NK-92 treated with Interleukin-12 subunit alpha and Interleukin-12 subunit beta, amount 100 ng/mL, for 24 hours (cell line): ENCODE measurements around the gene PRKG1.

Source experiments
- DNase-seq: peaks from one replicate; lab custom pipeline; 2025; lab: John Stamatoyannopoulos, UW

PRKG1 gene

DNA sequence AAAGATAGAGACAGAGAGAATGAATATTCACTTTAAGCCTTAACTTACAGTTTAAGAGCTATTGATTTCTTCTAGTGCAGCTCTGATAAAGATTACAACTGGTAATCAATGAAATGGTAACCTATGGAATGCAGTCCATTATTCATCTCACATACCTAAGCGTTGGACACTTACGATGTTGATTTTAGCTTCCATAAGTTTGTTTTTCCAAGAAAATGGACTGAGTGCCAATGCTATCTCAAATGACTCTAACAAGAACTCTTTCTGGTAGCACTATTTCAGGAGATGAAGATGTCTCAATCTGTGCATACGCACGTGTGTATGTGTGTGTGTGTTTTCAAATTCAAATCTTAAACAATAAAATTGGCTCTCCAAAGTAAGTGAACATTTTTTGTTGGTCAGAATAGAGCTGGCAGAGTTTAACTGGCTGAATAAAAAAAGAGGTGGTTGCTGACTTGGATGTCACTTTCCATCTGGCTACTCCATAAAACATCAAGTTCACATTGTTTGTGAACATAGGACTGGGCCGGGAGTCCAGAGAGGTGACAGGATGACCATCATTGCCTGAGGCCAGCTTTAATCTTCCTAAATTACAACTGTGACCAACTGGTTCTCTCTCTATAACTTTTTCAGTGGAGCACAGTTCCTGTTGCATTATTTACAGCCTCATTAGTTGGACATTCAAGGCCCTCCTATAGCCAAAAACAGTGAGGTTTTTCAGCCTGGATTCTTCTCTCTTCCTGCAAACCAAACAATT is 732.0 kb downstream of the PRKG1 start:
- no peak for DNase-seq

DNA sequence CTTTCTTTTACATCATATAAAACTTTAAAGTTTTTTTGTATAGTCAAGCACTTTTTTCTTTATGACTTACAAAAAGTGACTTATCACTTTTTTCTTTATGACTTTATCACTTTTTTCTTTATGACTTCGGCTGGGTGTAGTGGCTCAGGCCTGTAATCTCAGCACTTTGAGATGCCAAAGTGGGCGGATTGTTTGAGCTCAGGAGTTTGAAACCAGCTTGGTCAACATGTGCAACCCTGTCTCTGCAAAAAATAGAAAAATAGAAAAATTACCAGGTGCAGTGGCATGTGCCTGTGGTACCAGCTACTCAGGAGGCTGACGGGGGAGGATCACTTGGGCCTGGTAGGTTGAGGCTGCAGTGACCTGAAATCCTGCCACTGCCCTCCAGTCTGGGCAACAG is 733.9 kb downstream of the PRKG1 start:
- DNase-seq: no peak

DNA sequence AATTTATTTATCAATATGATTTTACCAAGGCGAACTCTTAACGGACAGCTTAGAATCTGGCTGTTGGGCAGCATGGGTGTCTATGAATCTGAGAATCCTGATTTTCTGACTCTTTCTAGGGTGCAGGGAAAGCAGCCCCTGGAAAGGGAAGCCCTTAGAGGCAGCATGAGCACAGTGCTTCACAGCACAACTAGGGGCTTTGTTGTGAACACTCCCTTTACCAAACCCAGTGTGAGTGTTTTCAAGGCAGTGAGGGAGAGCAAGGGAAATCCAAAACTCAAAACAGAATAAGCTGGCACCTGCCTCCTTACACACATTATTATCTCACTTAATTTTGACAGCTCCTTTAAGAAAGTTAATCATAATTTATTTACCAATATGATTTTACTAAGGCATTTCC is 741.4 kb downstream of the PRKG1 start:
- no peak for DNase-seq

DNA sequence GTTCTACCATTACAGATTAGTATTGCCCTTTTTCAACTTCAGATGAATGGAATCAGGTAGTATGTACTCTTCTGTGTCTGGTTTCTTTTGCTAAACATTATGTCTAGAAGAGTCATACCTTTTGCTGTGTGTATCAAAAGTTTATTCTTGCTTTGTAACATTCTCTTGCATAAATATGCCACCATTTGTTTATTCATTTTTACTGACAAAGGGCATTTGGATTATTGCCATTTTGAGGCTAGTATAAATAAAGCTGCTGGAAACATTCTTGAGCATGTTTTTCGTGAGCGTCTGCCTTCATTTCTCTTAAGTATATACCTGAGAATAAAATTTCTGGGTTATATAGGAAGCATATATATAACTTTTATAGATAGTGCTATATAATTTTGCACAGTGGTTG is 746.8 kb downstream of the PRKG1 start:
- no peak for DNase-seq

DNA sequence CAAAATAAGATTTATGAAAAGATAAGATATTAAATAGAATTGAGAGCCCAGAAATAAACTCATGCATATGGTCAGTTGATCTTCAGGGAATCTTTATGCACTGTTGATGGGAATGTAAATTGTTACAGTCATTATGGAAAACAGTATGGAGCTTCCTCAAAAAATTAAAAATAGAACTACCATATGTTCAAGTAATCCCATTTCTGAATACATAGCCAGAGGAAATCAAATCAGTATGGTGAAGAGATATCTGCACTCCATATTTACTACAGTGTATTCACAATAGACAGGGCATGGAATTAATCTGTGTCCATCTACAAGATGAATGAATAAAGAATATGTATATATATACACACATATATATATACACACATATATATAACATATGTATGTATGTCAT is 747.5 kb downstream of the PRKG1 start:
- DNase-seq: no peak

DNA sequence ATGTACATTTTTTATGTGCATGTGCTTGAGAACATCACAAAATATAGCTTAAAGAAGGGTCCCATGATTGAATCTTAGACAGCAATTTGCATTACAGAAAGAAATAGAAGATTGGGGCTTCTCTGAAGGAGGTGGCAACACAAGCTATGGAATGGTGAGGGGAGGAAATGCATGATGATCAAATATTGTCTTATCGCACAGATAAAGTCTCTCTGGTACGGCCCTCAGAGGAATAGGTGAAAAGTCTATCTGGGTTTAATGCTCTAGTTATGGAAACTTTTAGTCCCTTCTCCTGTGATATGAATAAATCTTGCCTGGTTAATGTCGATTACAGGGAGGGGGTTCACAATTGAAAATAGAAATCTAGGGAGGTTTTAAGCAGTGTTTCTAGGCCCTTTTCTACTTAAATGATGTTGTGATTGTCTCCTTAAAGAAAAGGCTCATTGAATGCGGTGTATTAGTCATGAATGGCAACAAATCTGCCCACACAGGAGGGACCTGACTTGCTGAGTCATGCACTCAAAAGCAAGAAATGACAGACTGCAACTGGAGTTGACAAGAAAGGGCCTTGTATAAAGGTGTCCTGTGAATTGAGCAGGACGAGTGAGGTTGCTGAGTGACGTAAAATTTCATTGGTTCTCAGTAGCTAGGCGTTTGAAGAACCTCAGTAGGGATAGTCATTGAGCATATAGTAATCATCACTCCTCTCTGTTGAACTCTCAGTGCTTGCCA is 758.5 kb downstream of the PRKG1 start:
- DNase-seq: peak; percentile 48

DNA sequence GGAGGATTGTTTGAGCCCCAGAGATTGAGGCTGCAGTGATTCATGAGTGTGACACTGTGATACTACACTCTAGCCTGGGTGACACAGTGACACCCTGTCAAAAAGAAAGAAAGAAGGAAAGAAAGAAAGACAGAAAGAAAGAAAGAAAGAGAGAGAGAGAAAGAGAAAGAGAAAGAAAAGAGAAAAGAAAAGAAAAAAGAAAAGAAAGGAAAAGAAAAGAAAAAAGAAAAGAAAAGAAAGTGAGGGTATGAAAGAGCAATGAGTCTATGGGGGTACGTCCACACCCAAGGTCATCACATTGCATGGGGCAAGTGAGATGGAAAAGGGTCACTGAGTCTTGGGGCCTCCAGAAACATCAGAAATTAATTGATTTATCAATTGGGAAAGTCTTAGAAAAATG is 760.3 kb downstream of the PRKG1 start:
- no peak for DNase-seq

DNA sequence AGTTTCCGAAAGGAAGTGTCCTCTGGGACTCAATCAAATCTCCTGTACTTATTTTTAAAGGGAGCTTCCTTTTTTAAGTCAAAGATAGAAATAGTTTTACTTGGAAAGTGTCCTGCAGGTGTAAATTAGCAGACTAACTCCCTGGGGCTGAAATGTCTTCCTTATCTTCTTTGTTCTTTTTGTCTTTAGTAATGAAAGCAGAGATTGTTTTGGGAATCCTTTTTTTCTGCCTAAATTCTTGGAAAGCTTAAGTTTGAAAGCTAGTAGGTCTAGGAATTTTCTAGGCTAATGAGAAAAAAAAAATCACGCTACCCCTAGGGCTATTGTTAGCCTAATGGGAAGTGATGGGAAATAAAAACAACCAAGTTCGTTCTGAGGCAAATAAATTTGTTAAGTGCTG is 764.2 kb downstream of the PRKG1 start:
- no peak for DNase-seq

DNA sequence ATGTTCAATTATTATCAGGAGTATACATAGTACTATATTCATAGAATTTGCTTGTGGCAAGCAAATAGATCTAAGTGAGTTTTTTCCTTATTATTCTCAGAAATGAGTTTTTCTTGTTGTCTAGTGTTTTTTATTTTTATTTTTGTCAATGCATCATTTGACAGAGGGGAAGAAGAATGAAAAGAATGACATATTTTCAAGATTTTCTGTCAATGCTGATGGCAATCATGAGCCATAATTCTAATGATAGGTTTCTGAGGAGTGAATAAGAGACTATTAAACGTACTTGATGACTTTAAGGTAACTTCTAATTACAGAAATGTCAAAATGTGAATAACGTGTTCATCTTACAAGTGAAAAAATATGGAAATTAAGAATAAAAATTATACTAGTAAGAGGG is 769.7 kb downstream of the PRKG1 start:
- DNase-seq: no peak

DNA sequence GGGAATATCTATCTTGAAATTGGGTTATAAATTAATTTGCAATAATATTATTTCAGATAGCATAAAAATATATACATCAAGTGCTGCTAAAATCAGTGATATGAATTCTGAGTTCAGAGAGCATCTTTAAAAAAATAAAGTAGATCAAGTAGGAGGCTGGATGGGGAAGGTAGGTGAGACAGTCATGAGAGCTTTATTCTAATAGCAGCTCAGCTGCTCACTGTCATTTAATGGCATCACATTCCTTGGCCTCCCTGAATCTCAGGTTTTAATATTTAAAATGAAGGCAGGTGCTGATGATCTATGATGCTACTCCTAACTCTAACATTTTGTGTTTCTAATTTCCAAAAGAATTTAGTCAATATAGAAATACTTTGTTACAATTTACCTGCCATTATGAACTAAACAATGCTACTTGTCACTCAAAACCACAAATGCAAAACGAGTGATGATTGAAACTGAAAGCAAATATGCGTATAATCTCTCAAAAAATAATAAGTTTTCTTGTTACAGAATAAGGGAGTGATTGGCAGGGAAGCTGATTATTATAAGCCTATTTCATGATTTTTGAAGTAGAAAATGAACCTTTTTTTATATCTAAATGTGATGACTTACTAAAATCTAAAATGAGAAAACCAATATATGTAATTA is 772.7 kb downstream of the PRKG1 start:
- DNase-seq: no peak

DNA sequence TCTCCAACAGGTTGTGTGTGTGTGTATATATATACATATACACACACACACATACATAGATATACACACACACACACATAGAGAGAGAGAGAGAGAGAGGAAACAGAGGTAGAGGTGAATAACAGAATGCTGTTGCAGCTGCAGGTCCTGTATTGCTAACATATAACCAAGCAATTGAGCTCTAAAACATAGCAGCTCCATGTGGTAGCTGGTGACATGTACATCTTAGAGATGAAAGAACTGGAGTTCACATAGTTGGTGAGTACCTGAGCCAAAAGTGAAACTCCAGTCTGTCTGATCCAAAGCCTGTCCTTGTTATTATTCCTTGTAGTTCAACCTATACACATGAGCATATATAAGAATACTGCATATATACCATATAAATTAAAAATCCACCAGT is 778.0 kb downstream of the PRKG1 start:
- DNase-seq: no peak

DNA sequence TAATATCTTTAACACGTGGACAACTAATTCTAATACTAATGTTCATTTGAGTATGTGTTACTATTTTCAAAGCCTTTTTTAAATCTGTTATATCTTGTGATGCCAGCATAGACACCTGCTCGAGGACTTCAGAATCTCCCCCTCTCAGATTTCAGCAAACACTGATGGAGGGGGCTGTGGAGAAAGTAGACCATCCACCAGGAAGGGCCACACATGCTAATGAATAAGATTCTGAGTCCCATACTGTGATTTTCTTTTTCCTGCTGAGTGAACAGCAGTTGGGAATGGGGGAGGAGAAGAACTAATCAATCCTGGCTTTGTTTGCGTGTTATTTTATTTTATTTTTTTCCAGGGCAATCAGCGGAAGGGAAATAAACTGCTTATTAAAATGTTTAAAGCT is 783.0 kb downstream of the PRKG1 start:
- no peak for DNase-seq

DNA sequence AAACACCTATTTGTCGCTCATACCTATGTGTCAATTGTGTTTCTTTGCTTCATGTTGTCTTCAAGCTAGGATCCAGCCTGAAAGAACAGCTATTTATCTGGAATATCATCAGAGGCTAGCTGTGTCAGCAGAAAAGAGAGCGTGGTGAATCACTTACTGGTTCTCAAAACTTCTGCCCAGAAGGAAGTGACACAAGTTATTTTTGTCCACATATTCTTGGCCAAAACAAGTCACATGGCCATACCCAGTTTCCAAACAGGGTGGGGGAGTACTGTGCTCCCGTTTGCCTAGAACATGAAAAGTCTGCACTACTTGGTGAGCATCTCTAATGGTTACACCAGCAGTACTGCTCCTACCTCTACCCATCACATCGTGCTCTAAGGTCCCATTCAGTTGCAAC is 786.0 kb downstream of the PRKG1 start:
- DNase-seq: peak; percentile 45

DNA sequence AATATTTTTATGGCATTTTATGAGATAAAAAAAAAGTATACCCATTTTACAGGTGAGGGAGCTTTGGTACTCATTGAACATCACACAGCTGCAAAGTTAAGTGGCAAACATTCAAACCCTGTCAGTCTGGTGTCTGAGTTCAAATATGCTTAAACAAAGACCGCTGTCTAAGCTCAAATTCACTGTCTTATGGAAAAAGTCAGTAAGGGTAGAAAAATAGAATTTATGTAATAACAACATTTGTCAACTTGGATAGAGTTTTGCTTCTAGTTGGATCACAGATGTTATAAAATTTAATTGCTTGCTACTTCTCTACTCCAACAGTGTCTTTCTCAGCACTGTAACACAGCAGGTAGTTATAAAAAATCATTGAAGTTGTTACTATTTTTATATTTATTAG is 786.8 kb downstream of the PRKG1 start:
- DNase-seq: no peak

DNA sequence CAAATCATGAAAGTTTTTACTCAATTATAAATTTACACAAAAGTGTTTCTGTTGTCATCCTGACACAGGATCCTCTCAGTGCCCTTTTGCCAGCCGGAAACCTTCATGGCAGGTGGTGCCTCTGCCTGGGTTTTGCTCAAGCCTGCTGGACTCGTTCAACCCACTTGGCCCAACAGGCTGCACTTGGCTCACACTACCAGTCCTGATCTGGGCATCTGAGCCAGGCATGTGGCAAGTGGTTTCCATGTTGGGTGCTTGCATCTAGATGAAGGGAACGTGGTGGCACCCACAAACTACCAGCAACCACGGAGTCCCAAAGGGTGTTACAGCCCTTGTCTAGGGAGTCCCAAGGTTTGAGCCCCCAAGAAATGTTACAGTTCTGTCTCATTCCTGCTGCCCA is 787.4 kb downstream of the PRKG1 start:
- peak; percentile 17 for DNase-seq

DNA sequence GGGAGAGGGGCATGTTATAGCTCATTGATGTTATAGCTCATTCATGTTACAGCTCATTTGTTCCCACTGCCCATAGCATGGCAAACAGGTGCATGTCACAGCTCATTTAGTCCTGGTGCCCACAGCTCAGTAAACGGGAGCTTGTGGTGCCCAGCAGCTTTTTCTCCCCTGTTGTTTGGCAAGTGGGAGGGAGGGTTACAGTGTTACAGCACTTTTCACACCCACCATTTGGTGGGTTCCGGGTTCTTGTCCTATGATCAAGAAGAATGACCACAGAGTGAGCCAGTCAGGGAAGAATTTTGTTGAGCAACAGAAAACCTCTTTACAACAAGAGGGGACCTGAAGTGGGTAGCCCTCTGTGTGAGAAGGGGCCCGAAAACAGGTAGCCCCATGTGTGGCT is 787.9 kb downstream of the PRKG1 start:
- DNase-seq: peak; percentile 26

DNA sequence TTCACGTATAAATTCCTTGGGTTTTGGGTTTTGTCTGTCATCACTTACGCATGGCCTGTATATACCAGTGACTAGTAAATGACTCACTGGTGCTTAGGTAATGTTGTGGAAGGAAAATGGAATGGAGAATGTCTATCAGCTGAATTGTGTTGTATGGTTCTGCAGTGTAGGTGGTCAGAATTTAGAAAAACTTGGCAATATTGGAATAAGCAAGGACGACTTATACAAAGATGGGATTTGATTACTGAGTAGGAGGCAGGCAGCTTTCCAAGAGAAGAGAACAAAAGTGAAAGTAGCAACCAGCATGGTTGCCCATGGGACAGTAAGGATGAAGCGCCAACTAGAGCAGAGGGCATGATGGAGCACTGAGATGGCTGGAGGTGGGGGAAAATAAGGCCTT is 793.7 kb downstream of the PRKG1 start:
- no peak for DNase-seq

DNA sequence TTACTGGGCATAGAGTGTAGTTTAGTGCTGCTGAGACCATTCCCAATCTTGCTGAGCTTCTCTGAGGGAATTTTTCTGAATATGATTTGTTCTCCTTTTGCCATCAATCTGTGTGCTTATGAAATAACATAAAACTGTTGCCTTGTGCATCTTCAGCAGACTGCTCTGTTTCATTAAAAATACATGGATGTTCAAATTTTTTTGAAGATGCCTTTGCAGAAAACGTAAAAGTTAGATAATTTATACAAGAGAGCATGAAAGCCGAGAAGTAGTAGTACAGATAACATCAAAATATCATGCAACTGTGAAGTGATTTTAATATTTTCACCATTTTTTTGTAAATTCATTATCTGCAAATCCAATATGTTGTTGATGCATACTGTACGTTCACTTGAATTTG is 799.8 kb downstream of the PRKG1 start:
- DNase-seq: no peak

DNA sequence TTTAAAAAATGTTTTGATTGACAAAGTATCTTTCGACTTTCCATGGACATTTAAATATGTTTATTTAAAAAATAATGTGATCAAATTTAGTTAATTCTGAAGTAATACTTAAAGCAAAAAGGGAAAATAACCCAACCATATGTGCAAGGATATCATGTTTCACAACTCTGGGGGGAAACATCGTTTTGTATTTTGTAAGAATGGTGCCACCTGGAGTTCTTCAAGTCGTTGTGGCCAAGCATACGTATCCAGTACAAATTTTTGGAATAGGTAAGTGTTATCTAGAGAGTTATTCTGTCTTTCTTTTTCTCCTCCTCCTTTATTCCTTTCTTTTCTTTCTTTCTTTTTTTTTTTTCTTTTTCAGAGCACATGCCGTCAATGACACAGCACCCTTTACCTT is 801.3 kb downstream of the PRKG1 start:
- DNase-seq: no peak

DNA sequence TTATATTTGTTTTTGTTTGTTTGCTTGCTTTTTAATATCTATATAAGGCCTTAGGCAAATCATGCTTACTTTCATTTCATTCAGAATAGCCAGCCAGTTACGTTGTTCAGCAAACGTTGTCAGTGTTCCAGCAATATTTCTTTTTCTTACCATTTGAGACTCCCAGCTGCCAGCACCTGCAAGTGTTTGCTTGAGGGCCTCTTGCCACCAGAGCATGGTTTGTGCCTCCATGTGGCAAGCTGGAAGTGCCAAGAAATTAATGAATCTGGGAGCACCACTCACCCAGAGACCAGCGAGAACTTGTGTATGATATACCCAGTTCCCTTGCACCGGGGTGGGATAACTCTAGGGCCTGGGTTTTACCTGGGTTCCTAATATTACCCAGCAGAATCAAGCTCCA is 802.2 kb downstream of the PRKG1 start:
- DNase-seq: no peak

DNA sequence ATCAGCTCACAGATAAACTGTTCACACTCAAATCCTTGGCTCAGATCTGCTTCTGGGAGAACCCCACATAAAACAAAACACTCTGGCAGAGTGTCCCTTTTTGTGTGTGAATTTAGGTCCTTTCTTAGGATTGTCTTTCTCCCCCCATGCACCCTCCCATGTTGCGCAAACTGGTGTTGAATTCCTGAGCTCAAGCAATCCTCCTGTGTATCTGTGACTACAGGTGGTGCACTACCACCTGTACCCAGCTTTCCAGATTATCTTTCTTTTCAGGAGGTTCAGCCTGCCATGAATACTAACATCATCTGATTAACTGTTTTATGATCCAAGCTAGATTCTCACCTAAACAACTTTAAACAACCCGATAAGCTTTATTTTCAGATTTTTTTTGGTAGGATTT is 802.7 kb downstream of the PRKG1 start:
- no peak for DNase-seq

DNA sequence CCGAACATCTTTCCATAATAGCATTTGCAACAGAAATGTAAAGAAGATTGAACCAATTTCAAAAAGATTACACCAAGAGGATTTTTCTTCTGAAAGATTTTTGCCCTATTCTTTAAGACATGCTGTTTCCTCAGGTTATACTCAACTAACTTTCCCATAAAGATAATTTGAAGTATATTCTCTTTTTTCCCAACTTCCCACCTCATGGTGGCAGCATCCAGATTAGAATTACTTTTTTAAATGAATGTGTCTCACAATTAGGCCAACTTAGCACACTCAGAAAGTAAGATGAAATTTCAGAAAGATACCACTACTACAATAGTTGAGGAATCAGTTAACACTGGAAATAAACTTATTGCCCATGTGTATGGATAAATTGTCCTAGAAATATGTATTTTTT is 803.3 kb downstream of the PRKG1 start:
- DNase-seq: no peak

DNA sequence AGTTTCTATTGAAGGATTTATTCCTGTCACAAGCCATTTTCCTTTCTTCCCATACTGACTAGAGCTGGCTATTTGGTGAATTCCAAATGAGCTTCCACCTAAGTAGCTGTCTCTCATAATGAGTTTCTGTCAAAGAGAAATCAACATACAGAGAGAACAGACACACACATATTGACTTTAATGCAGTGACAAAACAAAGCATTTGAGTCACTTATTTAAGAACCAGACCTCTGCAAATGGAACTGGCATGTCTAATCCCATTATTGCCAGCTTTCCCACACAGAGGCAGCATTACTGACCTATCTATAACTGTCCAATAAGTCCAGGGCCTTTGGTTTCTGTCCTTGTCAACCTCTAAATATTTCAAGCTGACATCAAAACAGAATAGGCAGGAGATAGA is 804.4 kb downstream of the PRKG1 start:
- DNase-seq: no peak
